RPMI7951 (cell line): Measurements from ENCODE around the gene LAMA2. TPM values are rescaled to one million over a fixed set of nuclear protein-coding genes. Genes with fewer than 3 reads are reported as not detected.

Source experiments
- DNase-seq: peaks from one replicate; pipeline ENCODE4 v3.0.0-alpha.2; 2012; ENCODE audit warnings: low read depth
- total RNA-seq: library from RNA; depleted of rRNA; stranded (reverse); fragments of >200 nt; shearing (Covaris generic); gene quantifications from 2 replicates; pipeline ENCODE4 v1.2.3, GENCODE V29; 2014

Gene LAMA2
- total RNA-seq, 1 experiment from 2014 or later: 0.84 TPM

GRCh38 chr6:129493354-129493902 lies 610.5 kb downstream of the LAMA2 start:
- DNase-seq: peak; percentile 31

- DNase-seq: no peak
Measured at GRCh38 chr6:129494099-129494498, 611.2 kb downstream of the LAMA2 start.

- DNase-seq: no peak
Measured at GRCh38 chr6:129494586-129494985, 611.6 kb downstream of the LAMA2 start.

- no peak for DNase-seq
Measured at GRCh38 chr6:129495652-129496051, 612.7 kb downstream of the LAMA2 start.

GRCh38 chr6:129497481-129498441 lies 614.8 kb downstream of the LAMA2 start:
- no peak for DNase-seq

- DNase-seq: peak; percentile 42
Measured at GRCh38 chr6:129498541-129498940, 615.6 kb downstream of the LAMA2 start.

GRCh38 chr6:129498950-129499842 lies 616.3 kb downstream of the LAMA2 start:
- peak; percentile 70 for DNase-seq

- peak; percentile 33 for DNase-seq
Measured at GRCh38 chr6:129499843-129500219, 616.9 kb downstream of the LAMA2 start.

- peak; percentile 97 for DNase-seq
Measured at GRCh38 chr6:129500958-129501739, 618.2 kb downstream of the LAMA2 start.

GRCh38 chr6:129501740-129502660 lies 619.1 kb downstream of the LAMA2 start:
- peak; percentile 15 for DNase-seq

GRCh38 chr6:129504456-129504855 lies 621.5 kb downstream of the LAMA2 start:
- DNase-seq: no peak

GRCh38 chr6:129507059-129507807 lies 624.3 kb downstream of the LAMA2 start:
- no peak for DNase-seq

- DNase-seq: no peak
Measured at GRCh38 chr6:129507846-129508245, 624.9 kb downstream of the LAMA2 start.

- no peak for DNase-seq
Measured at GRCh38 chr6:129508477-129509145, 625.7 kb downstream of the LAMA2 start.

GRCh38 chr6:129510950-129511349 lies 628.0 kb downstream of the LAMA2 start:
- peak; percentile 83 for DNase-seq

- DNase-seq: peak; percentile 44
Measured at GRCh38 chr6:129513471-129513870, 630.5 kb downstream of the LAMA2 start.

GRCh38 chr6:129515004-129515403 lies 632.1 kb downstream of the LAMA2 start:
- DNase-seq: no peak

GRCh38 chr6:129516005-129516404 lies 633.1 kb downstream of the LAMA2 start:
- no peak for DNase-seq

- no peak for DNase-seq
Measured at GRCh38 chr6:129516787-129517186, 633.8 kb downstream of the LAMA2 start.
